ENCODE measurements around the gene RASA1. TPM values are rescaled to one million over a fixed set of nuclear protein-coding genes. Genes with fewer than 3 reads are reported as not detected.

Gene RASA1
- total RNA-seq, 1 donor from 2014 or later = 20.7 TPM

GRCh38 chr5:87400305-87400899 is 132.7 kb downstream of the RASA1 start:
- H3K36me3 Mint-ChIP-seq (ENCODE audit: low read depth) = peaks cover 37% of the 10 kb centered on the region

GRCh38 chr5:87401626-87402025 is 133.9 kb downstream of the RASA1 start:
- Mint-ChIP-seq H3K27me3 (ENCODE audit: insufficient read depth) (no peaks in the 10 kb centered on the region), H3K36me3 (ENCODE audit: low read depth) (peaks cover 43% of the 10 kb centered on the region), H3K9me3 (no peaks in the 10 kb centered on the region), H3K4me1 (ENCODE audit: low read depth) (peaks cover 32% of the 10 kb centered on the region), H3K27ac (no peak overlapping the region), H3K4me3 (no peak overlapping the region)
- DNase-seq (ENCODE audit: low spot score) = no peak
- intact Hi-C loops (cut with micrococcal nuclease) = loop anchor here (2.0 to 5.0 kb wide), 3 partner anchors 61 to 414 kb away; no protein-coding TSS in a partner anchor

More at GRCh38 chr5:87400305-87400899, 132.7 kb downstream of the RASA1 start:
- H3K27me3 Mint-ChIP-seq (ENCODE audit: insufficient read depth) = no peaks in the 10 kb centered on the region
- peaks cover 24% of the 10 kb centered on the region for H3K4me1 Mint-ChIP-seq (ENCODE audit: low read depth)
- H3K9me3 Mint-ChIP-seq = no peaks in the 10 kb centered on the region
- H3K4me3 Mint-ChIP-seq = no peak overlapping the region
- DNase-seq (ENCODE audit: low spot score) = no peak
- intact Hi-C loops (cut with micrococcal nuclease) = loop anchor here (1.0 to 5.0 kb wide), 8 partner anchors 12 to 519 kb away; partner anchors contain the start of genes CCNH and RASA1
- H3K27ac Mint-ChIP-seq = no peak overlapping the region

GRCh38 chr5:87403409-87403808 is 135.7 kb downstream of the RASA1 start:
- Mint-ChIP-seq H3K4me3 (no peak overlapping the region), H3K27me3 (ENCODE audit: insufficient read depth) (no peaks in the 10 kb centered on the region), H3K4me1 (ENCODE audit: low read depth) (peaks cover 48% of the 10 kb centered on the region), H3K9me3 (no peaks in the 10 kb centered on the region), H3K27ac (no peak overlapping the region), H3K36me3 (ENCODE audit: low read depth) (peaks cover 55% of the 10 kb centered on the region)
- DNase-seq (ENCODE audit: low spot score) = no peak
- intact Hi-C loops (cut with micrococcal nuclease) = loop anchor here (5.0 kb wide), 2 partner anchors 391 to 416 kb away; no protein-coding TSS in a partner anchor

GRCh38 chr5:87403899-87404298 is 136.2 kb downstream of the RASA1 start:
- intact Hi-C loops (cut with micrococcal nuclease) = loop anchor here (5.0 kb wide), 2 partner anchors 392 to 417 kb away; no protein-coding TSS in a partner anchor
- no peak overlapping the region for H3K4me3 Mint-ChIP-seq
- DNase-seq (ENCODE audit: low spot score) = no peak
- no peak overlapping the region for H3K27ac Mint-ChIP-seq
- peaks cover 57% of the 10 kb centered on the region for H3K36me3 Mint-ChIP-seq (ENCODE audit: low read depth)
- no peaks in the 10 kb centered on the region for H3K27me3 Mint-ChIP-seq (ENCODE audit: insufficient read depth)
- H3K4me1 Mint-ChIP-seq (ENCODE audit: low read depth) = peaks cover 52% of the 10 kb centered on the region
- H3K9me3 Mint-ChIP-seq = no peaks in the 10 kb centered on the region

GRCh38 chr5:87404359-87404758 is 136.7 kb downstream of the RASA1 start:
- H3K4me1 Mint-ChIP-seq (ENCODE audit: low read depth) = peaks cover 57% of the 10 kb centered on the region
- H3K27ac Mint-ChIP-seq = no peak overlapping the region
- H3K4me3 Mint-ChIP-seq = no peak overlapping the region
- intact Hi-C loops (cut with micrococcal nuclease) = loop anchor here (5.0 kb wide), 2 partner anchors 392 to 417 kb away; no protein-coding TSS in a partner anchor
- peaks cover 59% of the 10 kb centered on the region for H3K36me3 Mint-ChIP-seq (ENCODE audit: low read depth)
- DNase-seq (ENCODE audit: low spot score) = no peak
- H3K27me3 Mint-ChIP-seq (ENCODE audit: insufficient read depth) = no peaks in the 10 kb centered on the region
- H3K9me3 Mint-ChIP-seq = no peaks in the 10 kb centered on the region

- no peaks in the 10 kb centered on the region for H3K9me3 Mint-ChIP-seq
- peak overlapping the region; percentile 76 for H3K27ac Mint-ChIP-seq
- no peaks in the 10 kb centered on the region for H3K27me3 Mint-ChIP-seq (ENCODE audit: insufficient read depth)
- intact Hi-C loops (cut with micrococcal nuclease) = no loop called here
- no peak overlapping the region for H3K4me3 Mint-ChIP-seq
- no peak for DNase-seq (ENCODE audit: low spot score)
- peaks cover 56% of the 10 kb centered on the region for H3K4me1 Mint-ChIP-seq (ENCODE audit: low read depth)
- peaks cover 62% of the 10 kb centered on the region for H3K36me3 Mint-ChIP-seq (ENCODE audit: low read depth)
These were observed 137.9 kb downstream of the RASA1 start for GRCh38 chr5:87405472-87406155.

GRCh38 chr5:87408204-87408603 is 140.5 kb downstream of the RASA1 start:
- H3K36me3 Mint-ChIP-seq (ENCODE audit: low read depth) = peaks cover 56% of the 10 kb centered on the region

GRCh38 chr5:87410931-87411330 is 143.2 kb downstream of the RASA1 start:
- Mint-ChIP-seq H3K27me3 (ENCODE audit: insufficient read depth) (no peaks in the 10 kb centered on the region), H3K4me3 (peak overlapping the region; percentile 99), H3K4me1 (ENCODE audit: low read depth) (peaks cover 58% of the 10 kb centered on the region), H3K36me3 (ENCODE audit: low read depth) (peaks cover 43% of the 10 kb centered on the region), H3K9me3 (no peaks in the 10 kb centered on the region), H3K27ac (peak overlapping the region; percentile 77)
- DNase-seq (ENCODE audit: low spot score) = no peak
- intact Hi-C loops (cut with micrococcal nuclease) = loop anchor here (5.0 to 10.0 kb wide), 4 partner anchors 494 to 1254 kb away; partner anchors contain the start of gene TMEM161B

More at GRCh38 chr5:87408204-87408603, 140.5 kb downstream of the RASA1 start:
- Mint-ChIP-seq H3K27me3 (ENCODE audit: insufficient read depth) (no peaks in the 10 kb centered on the region), H3K27ac (peak overlapping the region; percentile 32), H3K4me1 (ENCODE audit: low read depth) (peaks cover 69% of the 10 kb centered on the region), H3K9me3 (no peaks in the 10 kb centered on the region), H3K4me3 (no peak overlapping the region)
- no peak for DNase-seq (ENCODE audit: low spot score)
- intact Hi-C loops (cut with micrococcal nuclease) = no loop called here

GRCh38 chr5:87411586-87411972 is 143.9 kb downstream of the RASA1 start:
- H3K4me3 Mint-ChIP-seq = peak overlapping the region; percentile 99
- DNase-seq (ENCODE audit: low spot score) = no peak
- H3K27me3 Mint-ChIP-seq (ENCODE audit: insufficient read depth) = no peaks in the 10 kb centered on the region
- intact Hi-C loops (cut with micrococcal nuclease) = loop anchor here (5.0 to 10.0 kb wide), 4 partner anchors 494 to 1253 kb away; partner anchors contain the start of gene TMEM161B
- H3K9me3 Mint-ChIP-seq = no peaks in the 10 kb centered on the region
- peak overlapping the region; percentile 94 for H3K27ac Mint-ChIP-seq
- H3K36me3 Mint-ChIP-seq (ENCODE audit: low read depth) = peaks cover 38% of the 10 kb centered on the region
- H3K4me1 Mint-ChIP-seq (ENCODE audit: low read depth) = peaks cover 52% of the 10 kb centered on the region

GRCh38 chr5:87411973-87412629 is 144.4 kb downstream of the RASA1 start:
- Mint-ChIP-seq H3K36me3 (ENCODE audit: low read depth) (peaks cover 33% of the 10 kb centered on the region), H3K27ac (peak overlapping the region; percentile 94), H3K4me1 (ENCODE audit: low read depth) (peaks cover 47% of the 10 kb centered on the region), H3K9me3 (no peaks in the 10 kb centered on the region), H3K4me3 (peak overlapping the region; percentile 99), H3K27me3 (ENCODE audit: insufficient read depth) (no peaks in the 10 kb centered on the region)
- DNase-seq (ENCODE audit: low spot score) = no peak
- intact Hi-C loops (cut with micrococcal nuclease) = loop anchor here (1.0 to 10.0 kb wide), 10 partner anchors 12 to 1253 kb away; partner anchors contain the start of genes COX7C, RASA1 and TMEM161B

- peaks cover 40% of the 10 kb centered on the region for H3K4me1 Mint-ChIP-seq (ENCODE audit: low read depth)
- peak within 1 kb of the TSS; percentile 99 for H3K4me3 Mint-ChIP-seq
- H3K9me3 Mint-ChIP-seq = no peaks in the 10 kb centered on the region
- H3K36me3 Mint-ChIP-seq (ENCODE audit: low read depth) = peaks cover 26% of the 10 kb centered on the region
- DNase-seq (ENCODE audit: low spot score) = peak; percentile 95
- no peaks in the 10 kb centered on the region for H3K27me3 Mint-ChIP-seq (ENCODE audit: insufficient read depth)
- intact Hi-C loops (cut with micrococcal nuclease) = loop anchor here (1.0 to 10.0 kb wide), 10 partner anchors 12 to 1252 kb away; partner anchors contain the start of genes COX7C, RASA1 and TMEM161B
- peak within 1 kb of the TSS; percentile 94 for H3K27ac Mint-ChIP-seq
These were observed 145.1 kb downstream of the RASA1 start, which contains the start of gene CCNH for GRCh38 chr5:87412630-87413342. Gene CCNH, minus strand, starts transcription at chr5:87412930. Its CDS starts 136 bp downstream, at chr5:87412794.

GRCh38 chr5:87413343-87413645 is 145.6 kb downstream of the RASA1 start:
- H3K27ac Mint-ChIP-seq = no peak overlapping the region
- DNase-seq (ENCODE audit: low spot score) = no peak

More at GRCh38 chr5:87413343-87413645, 145.6 kb downstream of the RASA1 start:
- intact Hi-C loops (cut with micrococcal nuclease) = loop anchor here (2.0 to 10.0 kb wide), 7 partner anchors 72 to 1252 kb away; partner anchors contain the start of gene TMEM161B
- H3K4me3 Mint-ChIP-seq = peak overlapping the region; percentile 99
- H3K36me3 Mint-ChIP-seq (ENCODE audit: low read depth) = peaks cover 22% of the 10 kb centered on the region
- no peaks in the 10 kb centered on the region for H3K9me3 Mint-ChIP-seq
- H3K27me3 Mint-ChIP-seq (ENCODE audit: insufficient read depth) = no peaks in the 10 kb centered on the region
- peaks cover 35% of the 10 kb centered on the region for H3K4me1 Mint-ChIP-seq (ENCODE audit: low read depth)

Data from activated T-helper 1 cell treated with anti-CD3 and anti-CD28 coated beads, Interleukin-12 subunit alpha, Interleukin-12 subunit beta, Interleukin-2, Interleukin-4 antibody, amounts not matched to agents 30 ng/mL and 10 ng/mL and 1 ng/mL, durations not matched to agents 14 hours and 24 hours and 36 hours (primary cell).